ENCODE measurements around the gene INPP5A.

DNA sequence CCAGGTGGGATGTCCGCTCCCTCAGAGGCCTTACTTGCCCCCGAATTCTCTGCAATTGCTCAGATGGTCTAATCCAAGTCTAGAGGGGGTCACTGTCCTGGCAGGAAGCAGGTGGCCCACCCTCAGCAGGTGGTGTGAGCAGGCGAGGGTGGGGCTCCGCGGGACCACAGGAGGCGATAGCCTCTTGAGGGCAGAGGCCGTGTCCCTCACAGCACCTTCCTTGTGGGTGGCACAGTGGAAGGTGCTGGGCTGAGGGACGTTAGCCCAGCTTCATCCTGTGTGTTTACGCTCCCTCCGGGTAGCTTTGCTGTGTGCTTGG, 38.3 kb upstream of the INPP5A start:
- TF ChIP-seq, protein P1, sequence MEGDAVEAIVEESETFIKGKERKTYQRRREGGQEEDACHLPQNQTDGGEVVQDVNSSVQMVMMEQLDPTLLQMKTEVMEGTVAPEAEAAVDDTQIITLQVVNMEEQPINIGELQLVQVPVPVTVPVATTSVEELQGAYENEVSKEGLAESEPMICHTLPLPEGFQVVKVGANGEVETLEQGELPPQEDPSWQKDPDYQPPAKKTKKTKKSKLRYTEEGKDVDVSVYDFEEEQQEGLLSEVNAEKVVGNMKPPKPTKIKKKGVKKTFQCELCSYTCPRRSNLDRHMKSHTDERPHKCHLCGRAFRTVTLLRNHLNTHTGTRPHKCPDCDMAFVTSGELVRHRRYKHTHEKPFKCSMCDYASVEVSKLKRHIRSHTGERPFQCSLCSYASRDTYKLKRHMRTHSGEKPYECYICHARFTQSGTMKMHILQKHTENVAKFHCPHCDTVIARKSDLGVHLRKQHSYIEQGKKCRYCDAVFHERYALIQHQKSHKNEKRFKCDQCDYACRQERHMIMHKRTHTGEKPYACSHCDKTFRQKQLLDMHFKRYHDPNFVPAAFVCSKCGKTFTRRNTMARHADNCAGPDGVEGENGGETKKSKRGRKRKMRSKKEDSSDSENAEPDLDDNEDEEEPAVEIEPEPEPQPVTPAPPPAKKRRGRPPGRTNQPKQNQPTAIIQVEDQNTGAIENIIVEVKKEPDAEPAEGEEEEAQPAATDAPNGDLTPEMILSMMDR (IDR thresholded peaks at IDR 0.05) = no peak
- no peak for TF ChIP-seq POLR2AphosphoS5 (IDR thresholded peaks at IDR 0.05)
- TF ChIP-seq POLR2A (IDR thresholded peaks at IDR 0.05) = no peak
